Lung (tissue), 12 donors: ENCODE results near the gene ARL11. TPM values are rescaled to one million over a fixed set of nuclear protein-coding genes. Genes with fewer than 3 reads are reported as not detected.

Experiments
- ATAC-seq: fragments of 200-7000 bp; cut with Tn5 transposase; one replicate; pipeline ENCODE4 v1.9.1; 2020; ENCODE audit warnings: moderate number of reproducible peaks; ENCODE audit not compliant: insufficient read depth, low FRiP score
- DNase-seq, 3 donors: peaks; one replicate each; pipeline ENCODE4 v3.0.0-alpha.2; 2013 to 2017
- H3K27ac ChIP-seq, 2 donors: one replicate each; pipeline ENCODE4 v1.5.1; 2013; ENCODE audit warnings: mild to moderate bottlenecking in 2 of 2, moderate library complexity in 2 of 2, control low read depth in 1 of 2, inconsistent platforms in 1 of 2, low read depth in 1 of 2, low read length in 1 of 2
- H3K27me3 ChIP-seq, 3 donors: one replicate each; pipeline ENCODE4 v1.5.1; 2013; ENCODE audit warnings: low read length in 2 of 3; ENCODE audit not compliant: control insufficient read depth in 3 of 3, insufficient read depth in 3 of 3
- H3K36me3 ChIP-seq, 4 donors: one replicate each; pipeline ENCODE4 v1.5.1; 2013; ENCODE audit warnings: low read length in 4 of 4, mild to moderate bottlenecking in 1 of 4, moderate library complexity in 1 of 4; ENCODE audit not compliant: control insufficient read depth in 4 of 4, insufficient read depth in 4 of 4
- H3K4me1 ChIP-seq, 5 donors: one replicate each; pipeline ENCODE4 v1.5.1; 2013; ENCODE audit warnings: low read length in 5 of 5, mild to moderate bottlenecking in 2 of 5, moderate library complexity in 1 of 5; ENCODE audit not compliant: control insufficient read depth in 5 of 5, insufficient read depth in 5 of 5
- H3K4me3 ChIP-seq: one replicate; pipeline ENCODE4 v1.5.1; 2013; ENCODE audit warnings: mild to moderate bottlenecking, control low read depth, moderate library complexity
- H3K9ac ChIP-seq, 2 donors: one replicate each; pipeline ENCODE4 v1.5.1; 2013; ENCODE audit warnings: low read length in 2 of 2, control low read depth in 1 of 2; ENCODE audit not compliant: insufficient read depth in 1 of 2
- H3K9me3 ChIP-seq, 4 donors: one replicate each; pipeline ENCODE4 v1.5.1; 2013; ENCODE audit warnings: low read length in 3 of 4, mild to moderate bottlenecking in 1 of 4, moderate library complexity in 1 of 4; ENCODE audit not compliant: control insufficient read depth in 4 of 4, insufficient read depth in 3 of 4
- CTCF ChIP-seq: IDR thresholded peaks from 2 replicates; pipeline ENCODE4 v1.5.1; 2012; ENCODE audit warnings: mild to moderate bottlenecking; ENCODE audit errors: control extremely low read depth, extremely low read depth
- WGBS, 2 donors: extraction: QIAGEN DNeasy Blood & Tissue Kit; methylation state at CpG; one replicate each; pipeline ENCODE4 v1.1.7; 2013; 5-methylcytosine and 5-hydroxymethylcytosine counted together
- polyA plus RNA-seq, 2 donors: library from polyadenylated mRNA; stranded (reverse); fragments of 200-250 nt; gene quantifications; one replicate each; pipeline ENCODE4 v1.2.1, GENCODE V29; 2013
- total RNA-seq, 2 donors: library from RNA; depleted of rRNA in 1 of 2; stranded (reverse); fragments of >200 nt in 1 of 2; gene quantifications; one replicate each; pipeline ENCODE4 v1.2.1, GENCODE V29; 2014 to 2021
- donor health status: control.
- donor health status: control.
- donor health status: Bipolar disorder and iron deficiency.
- donor health status: healthy.
- donor health status: DM: yes; HTN: yes; CAD: no.

The ARL11 gene
- total and polyA plus RNA-seq, 4 donors, result 1.1 to 8.9 (median 4.4) TPM

- Histone ChIP-seq H3K27ac (no peak overlapping the region), H3K36me3 (peaks cover 0 to 4% (median 1%) of the 10 kb centered on the region in 4 donors), H3K4me3 (no peak overlapping the region), H3K9me3 (no peaks in the 10 kb centered on the region), H3K27me3 (no peaks in the 10 kb centered on the region), H3K9ac (no peak overlapping the region), H3K4me1 (peaks cover 0 to 6% (median 0%) of the 10 kb centered on the region in 5 donors)
- 37 to 53% methylated on average over 3 of the region's 3 CpGs for WGBS, 2 donors
- TF ChIP-seq CTCF, result no peak
- ATAC-seq (no peak), DNase-seq (no peak)
These were observed 25.7 kb downstream of the ARL11 start for GRCh38 chr13:49654011-49654410.

GRCh38 chr13:49655906-49656305, 27.6 kb downstream of the ARL11 start:
- DNase-seq (no peak), ATAC-seq (no peak)
- H3K27ac ChIP-seq, result no peak overlapping the region
- peaks cover 0 to 6% (median 0%) of the 10 kb centered on the region in 5 donors for H3K4me1 ChIP-seq
- H3K27me3 ChIP-seq, result no peaks in the 10 kb centered on the region
- H3K36me3 ChIP-seq, result peaks cover 4 to 11% (median 5%) of the 10 kb centered on the region in 4 donors
- no peak overlapping the region for H3K9ac ChIP-seq
- no peaks in the 10 kb centered on the region for H3K9me3 ChIP-seq
- no peak overlapping the region for H3K4me3 ChIP-seq
- WGBS, 2 donors, result 92 to 96% methylated on average over 3 of the region's 3 CpGs
- no peak for TF ChIP-seq CTCF

- no peak for DNase-seq
- Histone ChIP-seq H3K9ac (no peak overlapping the region), H3K27me3 (no peaks in the 10 kb centered on the region), H3K4me3 (no peak overlapping the region), H3K27ac (no peak overlapping the region), H3K9me3 (no peaks in the 10 kb centered on the region), H3K36me3 (peaks cover 5 to 13% (median 7%) of the 10 kb centered on the region in 4 donors), H3K4me1 (peaks cover 0 to 6% (median 0%) of the 10 kb centered on the region in 5 donors)
- ATAC-seq, result no peak
- TF ChIP-seq CTCF, result no peak
- 87 to 92% methylated on average over 9 of the region's 9 CpGs for WGBS, 2 donors
These were observed 28.9 kb downstream of the ARL11 start for GRCh38 chr13:49657241-49657641.

GRCh38 chr13:49664606-49665005, 36.3 kb downstream of the ARL11 start:
- no peak for DNase-seq
- no peak overlapping the region for H3K9ac ChIP-seq
- no peaks in the 10 kb centered on the region for H3K9me3 ChIP-seq
- no peak for ATAC-seq
- H3K27ac ChIP-seq, result no peak overlapping the region
- no peaks in the 10 kb centered on the region for H3K4me1 ChIP-seq
- peaks cover 5 to 25% (median 12%) of the 10 kb centered on the region in 4 donors for H3K36me3 ChIP-seq
- no peaks in the 10 kb centered on the region for H3K27me3 ChIP-seq
- TF ChIP-seq CTCF, result no peak
- H3K4me3 ChIP-seq, result no peak overlapping the region
- WGBS, 2 donors, result 88 to 93% methylated on average over 4 of the region's 4 CpGs
